MM.1S (cell line): ENCODE measurements around the gene LAG3.

Experiments used
- EZH2 ChIP-seq: fragments of 300-600 bp; sonication (generic); optimal IDR thresholded peaks from 2 replicates; pipeline ENCODE3; 2017; ENCODE audit warnings: low read depth, mild to moderate bottlenecking, antibody characterized with exemption, low read length, mixed read lengths
- EZH2phosphoT487 ChIP-seq: fragments of 300-600 bp; sonication (generic); IDR thresholded peaks from 2 replicates; pipeline ENCODE4 v1.6.1; 2018; ENCODE audit warnings: antibody characterized with exemption, low read length
- TF ChIP-seq, protein P1 (sequence below): fragments of 300-600 bp; sonication (generic); IDR thresholded peaks from 2 replicates; pipeline ENCODE4 v1.5.1; 2016; ENCODE audit warnings: antibody characterized with exemption, low read length, mixed read lengths

DNA sequence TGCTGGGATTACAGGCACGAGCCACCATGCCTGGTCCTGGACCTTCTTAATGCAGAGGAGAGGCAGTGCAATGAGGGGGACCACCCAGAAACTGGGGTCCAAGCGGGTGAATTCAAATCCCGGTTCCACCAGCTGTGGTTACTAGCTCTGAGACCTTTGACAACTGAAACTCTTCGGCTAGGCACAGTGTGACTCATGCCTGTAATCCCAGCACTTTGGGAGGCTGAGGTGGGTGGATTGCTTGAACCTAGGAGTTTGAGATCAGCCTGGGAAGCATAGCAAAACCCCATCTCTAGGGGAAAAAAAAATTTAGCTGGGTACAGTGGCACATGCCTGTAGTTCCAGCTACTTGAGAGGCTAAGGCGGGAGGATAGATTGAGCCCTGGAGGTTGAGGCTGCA, 12.0 kb downstream of the LAG3 start:
- TF ChIP-seq, protein P1, sequence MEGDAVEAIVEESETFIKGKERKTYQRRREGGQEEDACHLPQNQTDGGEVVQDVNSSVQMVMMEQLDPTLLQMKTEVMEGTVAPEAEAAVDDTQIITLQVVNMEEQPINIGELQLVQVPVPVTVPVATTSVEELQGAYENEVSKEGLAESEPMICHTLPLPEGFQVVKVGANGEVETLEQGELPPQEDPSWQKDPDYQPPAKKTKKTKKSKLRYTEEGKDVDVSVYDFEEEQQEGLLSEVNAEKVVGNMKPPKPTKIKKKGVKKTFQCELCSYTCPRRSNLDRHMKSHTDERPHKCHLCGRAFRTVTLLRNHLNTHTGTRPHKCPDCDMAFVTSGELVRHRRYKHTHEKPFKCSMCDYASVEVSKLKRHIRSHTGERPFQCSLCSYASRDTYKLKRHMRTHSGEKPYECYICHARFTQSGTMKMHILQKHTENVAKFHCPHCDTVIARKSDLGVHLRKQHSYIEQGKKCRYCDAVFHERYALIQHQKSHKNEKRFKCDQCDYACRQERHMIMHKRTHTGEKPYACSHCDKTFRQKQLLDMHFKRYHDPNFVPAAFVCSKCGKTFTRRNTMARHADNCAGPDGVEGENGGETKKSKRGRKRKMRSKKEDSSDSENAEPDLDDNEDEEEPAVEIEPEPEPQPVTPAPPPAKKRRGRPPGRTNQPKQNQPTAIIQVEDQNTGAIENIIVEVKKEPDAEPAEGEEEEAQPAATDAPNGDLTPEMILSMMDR = no peak
- TF ChIP-seq EZH2 = no peak
- TF ChIP-seq EZH2phosphoT487 = no peak
